Activated CD8-positive, alpha-beta memory T cell treated with anti-CD3 and anti-CD28 coated beads for 4 hours (primary cell): ENCODE measurements around the gene CABP4.
"Not testable (repeated sequence)": the region's sequence is repeated elsewhere in the genome, so short reads cannot be mapped to it uniquely, and the experiment has no call there.

Experiments
- DNase-seq, 2 donors: peaks; one replicate each; pipeline ENCODE4 v3.0.0-alpha.2; 2020; ENCODE audit warnings: low read depth in 2 of 2

The CABP4 gene

DNA sequence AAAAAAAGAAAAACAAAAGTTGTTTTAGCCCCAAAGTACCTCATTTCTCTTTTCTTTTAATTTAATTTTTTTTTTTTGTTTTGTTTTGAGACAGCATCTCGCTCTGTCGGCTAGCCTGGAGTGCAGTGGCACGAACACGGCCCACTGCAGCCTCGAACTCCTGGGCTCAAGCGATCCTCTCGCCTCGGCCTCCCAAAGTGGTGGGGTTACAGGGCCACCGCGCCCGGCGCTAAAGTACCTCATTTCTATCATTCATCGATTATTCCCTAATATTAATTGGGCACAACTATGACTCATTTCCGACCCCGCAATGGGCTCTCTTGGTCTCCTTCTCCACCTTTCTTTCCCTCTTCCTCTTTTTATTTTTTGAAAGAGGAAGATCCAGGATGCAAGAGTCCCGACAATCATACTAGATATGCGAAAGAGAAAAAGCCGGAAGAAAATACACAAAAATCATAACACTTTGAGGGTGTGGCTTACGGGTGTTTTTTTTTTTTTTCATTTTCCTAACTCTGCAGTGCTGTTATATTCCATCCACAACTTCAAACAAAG is 27.2 kb downstream of the CABP4 start:
- no peak for DNase-seq

DNA sequence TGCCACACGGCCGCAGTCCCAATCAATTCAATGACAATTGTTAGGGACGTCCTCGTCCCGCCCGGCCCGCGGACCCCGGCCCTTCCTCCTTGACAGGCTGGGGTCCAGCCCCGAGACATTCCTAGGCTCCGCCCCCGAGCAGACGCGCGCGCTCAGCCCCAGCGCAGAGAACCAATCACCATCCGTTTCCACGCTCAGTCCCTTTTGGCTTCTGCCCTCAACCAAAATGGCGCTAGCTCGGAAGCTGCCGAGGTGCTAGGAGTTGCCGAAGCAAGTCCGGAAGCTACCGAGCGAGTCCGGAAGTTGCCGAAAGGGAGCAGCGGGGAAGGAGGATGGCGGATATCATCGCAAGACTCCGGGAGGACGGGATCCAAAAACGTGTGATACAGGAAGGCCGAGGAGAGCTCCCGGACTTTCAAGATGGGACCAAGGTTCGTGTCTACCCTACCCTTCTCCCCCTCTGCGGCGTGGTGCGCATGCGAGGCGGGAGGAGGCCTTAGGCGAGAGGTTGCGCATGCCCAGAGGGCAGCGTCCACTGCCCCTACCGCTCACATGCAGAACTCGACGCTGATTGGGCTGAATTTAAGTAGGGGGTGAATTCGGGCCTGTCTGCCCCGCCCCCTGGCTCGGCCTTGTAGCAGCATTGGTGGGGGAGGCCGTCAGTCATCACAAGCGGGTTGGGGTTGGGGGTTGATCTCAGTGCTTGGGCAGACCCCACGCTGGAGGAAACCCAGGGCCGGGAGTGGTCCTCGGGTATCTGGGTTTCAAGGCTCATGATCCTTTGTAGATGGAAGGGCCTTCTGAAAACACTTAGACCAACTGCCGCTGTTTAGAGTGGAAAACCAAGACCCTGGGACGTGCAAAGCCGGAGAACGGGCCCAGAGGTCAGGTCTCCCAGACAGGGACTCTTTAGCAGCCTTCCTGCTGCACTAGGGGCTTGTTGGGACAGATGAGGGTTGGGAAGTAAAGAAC is 28.0 kb downstream of the CABP4 start, which contains the start of gene AIP:
Gene AIP, plus strand, starts transcription at position 200 of the 972 bp plus-strand sequence. Its CDS starts 133 bp downstream, at position 333.
- DNase-seq, result peak; percentile 90 to 94

DNA sequence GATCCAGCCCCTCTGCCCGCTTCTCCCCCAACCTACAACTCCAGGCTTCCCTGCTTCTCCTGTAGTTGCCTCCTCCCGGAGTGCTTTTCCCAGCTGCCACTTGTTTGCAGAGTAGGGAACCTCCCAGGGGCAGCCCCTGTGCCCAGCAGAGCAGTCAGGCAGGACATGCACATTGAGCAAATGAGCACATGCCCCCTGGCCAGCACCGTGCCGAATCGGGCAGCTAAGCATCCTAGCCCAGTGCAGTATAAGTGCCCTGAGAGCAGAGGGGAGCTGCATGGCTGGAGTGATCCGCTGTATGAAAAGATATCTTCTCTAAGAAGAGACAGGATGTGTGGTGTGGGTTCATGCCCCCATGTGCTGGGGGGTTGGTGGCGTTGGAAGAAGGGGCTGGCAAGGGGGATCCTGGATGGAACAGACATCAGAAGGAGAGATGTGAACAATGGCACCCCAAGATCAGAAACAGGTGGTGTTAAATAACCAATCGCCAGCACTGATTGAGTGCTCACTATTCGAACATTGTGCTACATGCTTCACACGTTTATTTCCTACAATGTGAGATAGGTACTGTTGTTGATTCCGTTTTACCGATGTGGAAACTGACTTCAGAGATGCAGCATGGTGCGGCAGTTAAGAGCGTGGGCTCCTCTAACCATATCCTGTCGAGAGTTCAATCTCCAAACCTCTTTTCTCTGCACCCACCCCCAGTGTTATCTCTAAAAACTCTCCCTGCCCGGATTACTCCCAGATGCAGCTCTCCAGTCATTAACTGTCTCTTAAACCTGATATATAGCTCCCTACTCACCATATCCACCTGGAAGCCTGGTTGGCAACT is 28.9 kb downstream of the CABP4 start:
- no peak for DNase-seq

DNA sequence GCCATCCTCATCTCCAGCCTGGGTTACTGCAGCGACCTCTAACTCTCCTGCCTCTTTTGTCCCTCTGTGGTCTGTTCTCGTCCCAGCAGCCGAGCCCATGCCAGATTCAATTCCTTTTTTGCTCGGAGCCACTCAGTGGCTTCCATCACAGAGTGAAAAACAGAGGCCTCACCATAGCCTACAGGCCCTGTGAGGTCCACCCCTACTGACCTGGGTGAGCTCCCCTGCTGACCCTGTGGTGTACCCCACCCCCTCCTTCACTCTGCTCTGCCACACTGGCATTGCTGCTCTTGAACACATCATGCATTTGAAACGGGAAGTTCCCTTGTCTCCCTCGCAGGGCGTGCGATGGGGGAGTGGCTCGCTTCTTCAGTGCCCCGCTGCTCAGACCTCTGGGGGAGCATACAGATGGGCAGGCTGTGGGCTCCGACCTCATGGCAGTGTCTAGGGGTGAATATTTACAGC is 29.7 kb downstream of the CABP4 start:
- peak in 1 of 2 donors; percentile 39 for DNase-seq

DNA sequence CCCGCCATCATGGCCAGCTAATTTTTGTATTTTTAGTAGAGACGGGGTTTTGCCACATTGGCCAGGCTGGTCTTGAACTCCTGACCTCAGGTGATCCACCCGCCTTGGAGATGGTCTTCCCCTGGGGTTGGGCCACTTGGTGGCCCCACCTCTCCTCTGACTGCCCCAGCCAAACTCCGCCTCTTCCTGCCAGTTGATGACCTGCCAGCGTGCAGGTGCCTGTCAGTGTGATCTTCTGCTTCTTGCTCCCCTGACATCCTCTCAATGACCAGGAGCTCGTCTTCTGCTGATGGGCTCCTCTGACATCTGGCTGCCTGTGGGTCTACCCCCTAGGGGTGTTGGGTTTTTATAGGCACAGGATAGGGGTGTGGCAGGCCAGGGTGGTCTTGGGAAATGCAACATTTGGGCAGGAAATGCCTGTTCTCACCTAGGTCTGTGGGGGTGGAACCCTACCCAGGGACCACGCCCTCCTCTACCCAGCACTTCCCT is 30.8 kb downstream of the CABP4 start:
- not testable (repeated sequence) for DNase-seq

DNA sequence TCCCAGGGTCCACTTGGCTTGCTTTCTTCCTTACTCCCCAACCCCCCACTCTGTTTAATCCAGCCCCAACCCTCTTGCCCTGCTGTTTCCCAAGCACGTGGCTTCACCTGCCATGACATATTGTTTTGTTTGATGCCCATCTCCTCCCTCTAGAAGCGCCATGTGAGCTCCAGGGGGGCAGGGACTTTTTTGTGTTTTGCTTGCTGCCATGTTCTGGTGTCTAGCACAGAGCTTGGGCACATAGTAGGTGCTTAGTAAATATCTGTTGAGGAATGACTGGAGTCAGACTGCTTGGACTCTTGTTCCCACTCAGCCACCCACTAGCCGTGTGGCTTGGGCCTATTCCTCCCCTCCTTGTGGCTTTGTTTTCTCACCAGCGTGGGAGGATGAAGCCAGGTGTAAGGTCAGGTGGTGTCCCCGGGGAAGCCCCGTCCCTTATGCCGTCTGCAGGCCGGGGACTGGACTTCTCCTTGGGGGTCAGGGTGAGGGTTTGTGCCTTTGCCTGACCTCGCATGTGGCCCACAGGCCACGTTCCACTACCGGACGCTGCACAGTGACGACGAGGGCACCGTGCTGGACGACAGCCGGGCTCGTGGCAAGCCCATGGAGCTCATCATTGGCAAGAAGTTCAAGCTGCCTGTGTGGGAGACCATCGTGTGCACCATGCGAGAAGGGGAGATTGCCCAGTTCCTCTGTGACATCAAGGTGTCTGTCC is 31.5 kb downstream of the CABP4 start:
- DNase-seq, result no peak

DNA sequence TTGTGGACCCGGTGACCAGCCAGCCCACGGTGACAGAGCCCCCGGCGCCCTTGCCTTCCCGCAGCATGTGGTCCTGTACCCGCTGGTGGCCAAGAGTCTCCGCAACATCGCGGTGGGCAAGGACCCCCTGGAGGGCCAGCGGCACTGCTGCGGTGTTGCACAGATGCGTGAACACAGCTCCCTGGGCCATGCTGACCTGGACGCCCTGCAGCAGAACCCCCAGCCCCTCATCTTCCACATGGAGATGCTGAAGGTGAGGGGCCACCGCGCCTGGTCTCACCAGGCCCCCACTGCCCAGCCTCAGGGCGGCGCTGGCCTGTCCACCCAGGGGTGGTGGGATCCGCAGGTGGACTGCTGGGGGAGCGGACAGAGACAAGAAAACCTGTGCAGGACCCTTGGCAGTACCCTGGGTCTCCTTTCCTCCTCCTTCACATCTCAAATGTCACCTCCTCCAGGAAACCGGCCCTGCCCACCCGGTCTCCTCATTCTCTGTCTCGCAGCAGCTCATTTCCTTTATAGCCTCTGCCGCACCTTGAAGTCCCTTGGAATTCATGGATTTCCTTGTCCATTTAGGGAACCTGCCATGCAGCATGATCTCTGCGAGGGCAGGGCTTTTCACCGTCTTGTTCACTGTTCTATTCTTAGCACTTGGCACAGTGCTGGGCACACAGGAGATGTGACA is 34.2 kb downstream of the CABP4 start:
- no peak for DNase-seq

DNA sequence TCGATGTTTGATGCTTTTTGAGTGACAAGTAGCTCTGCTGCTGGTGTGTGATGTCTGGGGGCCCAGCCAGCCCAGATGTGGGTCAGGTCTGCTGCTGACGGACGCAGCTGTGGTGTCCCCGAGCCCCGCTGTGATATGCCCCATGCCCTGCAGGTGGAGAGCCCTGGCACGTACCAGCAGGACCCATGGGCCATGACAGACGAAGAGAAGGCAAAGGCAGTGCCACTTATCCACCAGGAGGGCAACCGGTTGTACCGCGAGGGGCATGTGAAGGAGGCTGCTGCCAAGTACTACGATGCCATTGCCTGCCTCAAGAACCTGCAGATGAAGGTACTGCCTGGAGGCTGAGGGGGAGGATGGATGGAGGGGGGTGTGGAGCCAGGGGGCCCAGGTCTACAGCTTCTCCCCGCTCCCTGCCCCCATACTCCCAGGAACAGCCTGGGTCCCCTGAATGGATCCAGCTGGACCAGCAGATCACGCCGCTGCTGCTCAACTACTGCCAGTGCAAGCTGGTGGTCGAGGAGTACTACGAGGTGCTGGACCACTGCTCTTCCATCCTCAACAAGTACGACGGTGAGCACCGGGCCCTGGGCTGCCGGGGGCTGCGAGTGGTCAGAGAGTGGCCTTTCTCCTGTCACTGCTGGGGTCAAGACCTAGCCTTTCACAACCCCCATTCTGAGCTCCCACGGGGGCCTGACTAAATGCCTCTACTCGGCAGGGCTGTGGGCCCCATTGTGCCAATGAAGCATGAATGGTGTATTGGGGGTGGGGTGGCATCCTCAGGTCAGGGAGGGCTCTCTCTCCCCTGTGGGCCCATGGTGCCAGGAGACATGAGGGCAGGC is 35.0 kb downstream of the CABP4 start:
- DNase-seq, result no peak

DNA sequence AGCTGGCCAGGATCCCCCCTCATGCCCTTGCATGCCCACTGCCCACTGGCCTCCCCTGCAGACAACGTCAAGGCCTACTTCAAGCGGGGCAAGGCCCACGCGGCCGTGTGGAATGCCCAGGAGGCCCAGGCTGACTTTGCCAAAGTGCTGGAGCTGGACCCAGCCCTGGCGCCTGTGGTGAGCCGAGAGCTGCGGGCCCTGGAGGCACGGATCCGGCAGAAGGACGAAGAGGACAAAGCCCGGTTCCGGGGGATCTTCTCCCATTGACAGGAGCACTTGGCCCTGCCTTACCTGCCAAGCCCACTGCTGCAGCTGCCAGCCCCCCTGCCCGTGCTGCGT is 35.5 kb downstream of the CABP4 start:
- DNase-seq, result no peak

DNA sequence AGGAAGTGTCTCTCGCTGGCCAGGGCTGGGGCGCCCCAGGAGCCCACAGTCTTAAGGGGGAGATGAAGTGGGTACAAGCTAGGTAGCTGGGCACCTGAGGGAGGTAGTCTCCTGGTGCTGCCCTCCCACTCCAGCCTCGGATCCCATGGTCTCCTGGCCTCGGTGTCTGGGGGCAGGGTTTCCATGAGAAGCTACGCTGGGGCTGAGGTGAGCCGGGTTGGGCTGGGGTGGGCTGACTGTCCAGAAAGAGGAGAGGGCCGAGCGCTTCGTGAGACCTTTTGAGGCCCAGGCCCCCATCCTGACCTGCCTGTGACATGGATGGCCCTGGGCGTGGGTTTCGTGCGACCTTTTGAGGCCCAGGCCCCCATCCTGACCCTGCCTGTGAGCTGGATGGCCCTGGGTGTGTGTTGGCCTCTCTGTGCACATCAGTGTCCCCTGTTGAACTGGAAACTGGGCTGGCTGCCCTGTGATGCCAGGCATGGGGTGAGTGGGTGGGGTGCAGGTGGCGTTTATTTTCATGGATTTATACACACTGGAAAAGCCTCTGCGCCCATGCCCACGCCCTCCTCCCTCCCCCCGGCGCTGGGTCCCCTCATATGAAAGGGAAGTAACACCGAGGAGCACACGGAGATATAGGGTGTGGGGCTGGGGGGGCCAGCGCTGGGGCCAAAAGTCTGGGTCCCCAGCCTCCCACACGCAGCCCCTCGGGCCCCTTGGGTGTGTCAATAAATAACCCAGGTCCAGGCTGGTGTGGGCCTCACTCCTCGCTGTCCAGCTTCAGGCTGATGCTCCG is 36.3 kb downstream of the CABP4 start:
- no peak for DNase-seq

DNA sequence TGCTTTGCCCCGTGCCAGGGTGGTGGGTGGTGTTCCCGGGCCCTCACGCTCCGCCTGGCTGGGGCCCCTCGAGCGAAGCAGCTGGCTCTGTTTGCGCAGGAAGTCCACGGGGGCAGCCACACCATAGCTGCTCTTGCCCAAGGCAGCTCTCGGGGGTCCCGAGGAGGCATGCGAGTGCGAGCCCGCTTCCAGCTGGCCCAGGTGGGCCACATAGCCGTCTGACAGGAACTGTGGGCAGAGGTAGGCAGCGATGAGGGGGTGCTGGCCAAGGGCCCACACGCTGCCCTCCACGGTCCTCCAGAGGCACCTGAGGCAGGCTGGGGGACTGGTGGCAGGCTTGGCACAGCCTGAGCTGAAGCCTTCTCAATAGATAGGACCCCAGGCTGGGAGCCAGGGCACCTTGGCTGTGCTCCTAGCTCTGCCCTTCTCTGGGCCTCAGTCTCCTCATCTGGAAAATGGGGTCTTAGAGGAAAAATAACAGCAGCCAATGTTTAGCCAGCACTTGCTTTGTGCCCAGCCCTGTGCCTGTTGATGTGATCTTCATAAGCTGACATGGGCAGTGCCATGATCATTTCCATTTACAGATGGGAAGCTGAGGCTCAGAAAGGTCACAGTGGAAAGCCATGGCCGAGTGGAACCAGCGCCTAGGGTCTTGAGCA is 37.0 kb downstream of the CABP4 start:
- no peak for DNase-seq

DNA sequence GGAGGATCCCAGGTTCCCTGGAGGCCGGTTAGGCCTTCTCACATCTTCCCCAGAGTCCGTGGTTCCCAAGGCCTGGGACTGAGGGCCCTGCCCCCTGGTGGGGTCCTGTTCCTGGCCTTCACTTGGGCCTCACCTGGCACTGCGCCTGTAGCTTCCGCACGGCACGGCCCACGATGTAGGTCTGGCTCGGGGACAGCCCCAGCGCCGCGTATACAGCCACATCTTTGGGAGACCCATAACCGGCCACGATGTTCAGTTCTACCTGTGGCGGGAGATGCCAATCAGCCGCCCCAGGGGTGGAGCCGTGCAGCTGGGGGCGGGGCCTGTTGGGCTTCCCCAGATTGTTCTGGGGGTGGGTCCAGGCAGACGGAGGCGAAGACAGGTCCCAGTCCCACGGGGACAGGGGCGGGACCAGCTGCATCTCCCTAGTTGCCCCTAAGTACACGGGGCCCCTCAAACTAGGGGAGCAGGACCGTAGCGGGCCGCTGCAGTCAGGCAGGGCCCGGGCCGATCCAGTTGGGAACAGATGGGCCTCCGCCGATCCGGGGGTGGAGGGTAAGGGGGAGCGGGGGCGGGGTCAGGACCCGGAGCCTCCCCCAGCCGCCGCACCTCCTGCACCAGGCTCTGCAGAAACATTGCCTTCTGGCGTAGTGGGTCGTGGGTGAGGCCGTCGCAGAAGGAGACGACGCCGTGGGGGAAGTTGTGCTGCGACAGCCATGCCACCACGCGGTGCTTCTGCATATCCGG is 37.8 kb downstream of the CABP4 start:
- DNase-seq, result no peak

DNA sequence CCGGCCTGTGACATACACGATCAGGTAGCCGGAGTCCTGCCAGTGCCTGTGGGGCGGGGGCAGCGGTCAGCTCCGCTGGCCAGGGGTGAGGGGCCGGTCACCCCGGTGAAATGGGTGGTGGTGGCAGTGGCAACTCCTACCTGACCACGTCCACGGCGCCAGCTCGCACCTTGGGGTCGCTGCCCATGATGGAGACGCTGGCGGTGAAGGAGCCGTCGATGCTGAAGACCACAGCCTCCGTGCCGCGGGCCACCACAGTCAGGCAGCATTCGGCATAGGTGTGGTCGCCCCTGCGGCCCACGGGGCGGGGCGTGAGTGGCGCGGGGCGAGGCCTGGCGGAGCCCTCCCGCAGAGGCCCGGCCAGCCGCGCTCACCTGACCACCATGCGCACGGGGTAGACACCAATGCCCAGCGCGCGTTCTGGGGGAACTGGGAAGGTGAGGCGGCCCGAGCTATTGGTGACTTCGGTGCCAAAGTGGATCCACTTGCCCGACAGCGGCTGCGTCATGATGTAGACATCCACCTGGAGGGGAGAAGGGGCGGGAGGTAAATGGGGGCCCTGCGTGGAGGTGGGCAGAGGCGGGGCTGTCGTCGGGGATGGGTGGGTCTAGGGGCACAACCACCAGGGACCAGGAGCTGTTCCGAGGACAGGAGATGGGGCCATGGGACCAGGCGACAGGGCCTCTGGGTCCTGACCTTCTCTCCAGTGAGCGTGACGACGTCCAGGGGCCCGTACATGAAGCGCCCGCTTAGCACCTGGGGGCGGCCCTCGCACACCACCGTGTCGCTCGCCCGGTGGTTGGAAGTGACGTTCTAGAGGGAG is 38.6 kb downstream of the CABP4 start:
- no peak for DNase-seq

DNA sequence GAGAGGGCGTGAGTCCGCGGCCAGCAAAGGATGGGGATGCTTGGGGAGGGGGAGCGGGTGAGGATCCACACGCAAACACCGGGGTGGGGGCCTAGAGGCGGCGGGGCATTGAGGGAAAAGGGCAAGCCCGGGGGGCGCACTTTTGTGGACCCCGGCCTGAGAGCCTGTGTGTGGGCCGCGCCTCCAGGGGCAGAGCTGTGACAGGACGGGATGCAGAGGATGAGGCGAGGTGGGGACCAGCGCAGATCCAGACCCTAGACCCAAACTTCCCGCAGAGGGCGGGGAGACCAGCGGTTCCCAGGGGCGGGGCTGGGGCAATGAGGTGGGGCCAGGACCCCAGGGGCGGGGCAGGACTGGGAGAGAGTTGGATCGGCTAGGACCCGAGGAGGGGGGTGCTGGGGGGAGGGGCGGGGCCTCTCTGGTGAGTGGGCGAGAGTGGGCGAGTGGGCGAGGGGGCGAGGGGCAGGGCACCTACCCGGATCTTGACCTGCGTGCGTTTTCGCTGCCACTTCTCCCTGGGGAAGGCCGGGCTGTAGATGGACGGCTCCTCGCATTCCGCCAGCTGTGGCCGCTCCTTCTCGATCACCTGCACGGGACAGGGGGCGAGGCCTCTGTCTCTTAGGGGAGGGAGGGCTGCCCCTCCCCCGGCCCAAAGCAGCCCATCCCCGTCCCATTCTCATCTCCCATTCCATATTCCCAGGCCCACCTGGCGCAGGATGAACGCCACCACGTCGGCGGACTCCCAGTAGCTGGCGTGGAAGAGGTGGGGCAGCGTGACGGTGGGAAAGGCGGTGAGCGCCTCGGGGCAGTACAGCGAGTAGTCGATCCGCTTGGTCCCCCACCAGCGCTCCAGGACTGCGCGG is 39.4 kb downstream of the CABP4 start:
- no peak for DNase-seq

DNA sequence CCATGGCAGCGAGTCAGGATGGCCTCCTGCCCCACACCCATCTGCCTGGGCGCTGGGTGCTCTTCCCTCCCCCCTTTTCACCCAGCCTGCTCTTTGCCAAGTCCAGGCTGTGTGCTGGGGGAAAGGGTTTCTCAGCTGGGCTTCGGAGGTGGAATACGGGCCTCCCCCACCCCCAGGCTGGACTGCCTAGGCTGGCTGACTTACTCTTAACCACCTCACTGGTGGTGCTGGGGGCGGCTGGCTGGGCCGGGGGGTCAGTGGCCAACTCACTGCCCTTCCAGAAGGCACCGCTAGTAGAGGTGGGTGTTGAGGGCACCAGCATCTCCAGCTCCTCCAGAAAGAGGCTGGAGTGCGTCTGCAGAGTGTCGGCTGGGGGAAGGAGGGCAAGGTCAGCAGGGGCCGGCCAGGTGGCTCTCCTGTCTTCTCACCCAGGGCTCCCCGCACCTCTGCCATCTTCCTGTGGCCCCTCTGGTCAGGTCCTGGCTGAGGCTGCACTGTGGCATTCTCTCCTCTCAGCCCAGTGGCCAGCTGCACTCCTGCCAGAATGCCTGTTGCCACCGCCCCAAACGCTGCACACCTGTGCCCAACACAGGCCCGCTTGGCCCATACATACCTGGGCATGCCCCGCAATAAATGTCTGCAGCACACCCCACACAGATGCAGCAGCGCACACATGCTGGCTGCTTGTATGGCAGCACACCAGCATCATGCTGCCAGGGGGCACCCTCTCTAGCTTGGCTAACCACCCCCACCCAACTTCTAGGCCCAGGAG is 40.3 kb downstream of the CABP4 start:
- no peak for DNase-seq
